H1 (cell line): ENCODE measurements around the gene CACNB2. TPM values are rescaled to one million over a fixed set of nuclear protein-coding genes. Genes with fewer than 3 reads are reported as not detected.

Experiments used
- GABPA ChIP-seq: IDR thresholded peaks from 2 replicates; pipeline ENCODE4 v1.6.1; 2011; ENCODE audit warnings: mild to moderate bottlenecking, low read length, moderate library complexity, borderline replicate concordance; ENCODE audit not compliant: insufficient read depth
- SIN3A ChIP-seq, 2 experiments: IDR thresholded peaks in 1 of 2; conservative IDR thresholded peaks in 1 of 2; 2 replicates each; pipeline ENCODE4 v1.6.1; 2011 to 2012; ENCODE audit warnings: low read length in 2 of 2, improper control_type of control experiment in 1 of 2, low read depth in 1 of 2, mild to moderate bottlenecking in 1 of 2
- SP1 ChIP-seq: IDR thresholded peaks from 2 replicates; pipeline ENCODE4 v1.6.1; 2011; ENCODE audit warnings: low read depth, low read length
- polyA plus RNA-seq, 7 experiments: library from polyadenylated mRNA; depleted of rRNA in 3 of 7; stranded (reverse) in 5 of 7; unstranded in 2 of 7; fragments of >200 nt in 5 of 7; fragments of 200-250 nt in 2 of 7; gene quantifications; 1 replicate in 5 of 7; 2 replicates in 1 of 7; 4 replicates in 1 of 7; pipeline versions ENCODE4 v1.2.1 to v1.2.3, GENCODE V29; 2011 to 2013; ENCODE audit warnings: missing spikeins in 2 of 7, mixed read lengths in 2 of 7
- total RNA-seq: library from RNA; stranded (reverse); fragmentation: NEBNext Ultra II Directional; extraction: Animal tissue kit (Norgen Biotek cat#: 25700); gene quantifications from 2 replicates; pipeline ENCODE4 v1.2.1, GENCODE V29; 2021

CACNB2 gene
- total and polyA plus RNA-seq, 2 of the 8 experiments (the other 6 are each of a cell fraction or from before 2014, with no cell fraction given) = 2.4 to 3.2 TPM

DNA sequence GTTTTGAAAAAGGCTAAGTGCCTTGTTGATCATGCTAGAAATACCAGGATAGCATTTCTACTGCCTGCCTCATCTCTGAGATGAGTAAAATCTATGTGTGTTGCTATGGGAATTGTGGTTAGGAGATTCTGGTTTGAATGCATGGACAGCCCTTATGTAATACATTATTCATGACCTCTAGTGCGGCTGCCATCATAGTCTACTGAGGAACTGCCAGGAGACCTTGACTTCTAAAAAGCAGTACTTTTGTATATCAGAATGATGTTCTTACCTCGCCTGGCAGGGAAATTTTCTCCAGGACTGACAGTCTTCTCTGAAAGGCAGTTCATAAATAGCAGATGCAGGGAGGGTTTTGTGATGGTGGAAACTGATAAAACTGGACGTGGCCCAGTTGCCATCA is 262.6 kb downstream of the CACNB2 start (continued):
- no peak for TF ChIP-seq GABPA
- no peak for TF ChIP-seq SIN3A (conservative IDR thresholded peaks at IDR 0.05 in 1 of 2, IDR thresholded peaks at IDR 0.05 in 1 of 2; ENCODE audit: low read depth in 1 of 2, low read length in 2 of 2)
- no peak for TF ChIP-seq SP1
